CD14-positive monocyte (primary cell): ENCODE measurements around the gene VWA5B1. TPM values are rescaled to one million over a fixed set of nuclear protein-coding genes. Genes with fewer than 3 reads are reported as not detected.

Experiments
- DNase-seq, 3 donors: peaks; one replicate each; pipeline ENCODE4 v3.0.0-alpha.2; 2011 to 2022
- H2AFZ ChIP-seq: 2 replicates; pipeline ENCODE4 v1.6.0; 2012; ENCODE audit warnings: mild to moderate bottlenecking, low read depth, low read length, inconsistent platforms; ENCODE audit not compliant: insufficient read depth, poor library complexity, severe bottlenecking
- H3K27ac ChIP-seq, 2 donors: 1 replicate in 1 of 2; 2 replicates in 1 of 2; pipeline ENCODE4 v1.5.1; 2012 to 2013; ENCODE audit warnings: low read length in 2 of 2, control low read depth in 1 of 2, inconsistent platforms in 1 of 2, low read depth in 1 of 2, mild to moderate bottlenecking in 1 of 2
- H3K27me3 ChIP-seq, 2 donors: one replicate each; pipeline versions ENCODE4 v1.6.0 to v1.6.1; 2011 to 2013; ENCODE audit warnings: low read length in 2 of 2; ENCODE audit not compliant: control insufficient read depth in 2 of 2, insufficient read depth in 2 of 2
- H3K36me3 ChIP-seq, 2 donors: replicated peaks in 1 of 2; 1 replicate in 1 of 2; 2 replicates in 1 of 2; pipeline versions ENCODE4 v1.5.1 to v1.6.1; 2012 to 2013; ENCODE audit warnings: low read length in 2 of 2, control low read depth in 1 of 2, inconsistent platforms in 1 of 2, mild to moderate bottlenecking in 1 of 2; ENCODE audit not compliant: insufficient read depth in 2 of 2, control insufficient read depth in 1 of 2
- H3K4me1 ChIP-seq, 2 donors: 1 replicate in 1 of 2; 2 replicates in 1 of 2; pipeline versions ENCODE4 v1.5.1 to v1.6.1; 2012 to 2013; ENCODE audit warnings: low read length in 2 of 2, control low read depth in 1 of 2, inconsistent platforms in 1 of 2, mild to moderate bottlenecking in 1 of 2, moderate library complexity in 1 of 2; ENCODE audit not compliant: insufficient read depth in 2 of 2, control insufficient read depth in 1 of 2
- H3K4me2 ChIP-seq: replicated peaks from 2 replicates; pipeline ENCODE3; 2012; ENCODE audit warnings: low read length, moderate library complexity, mild to moderate bottlenecking; ENCODE audit not compliant: poor library complexity, severe bottlenecking; ENCODE audit errors: extremely low read depth
- H3K4me3 ChIP-seq, 3 experiments: fragments of 200-600 bp in 1 of 3; sonication (generic) in 1 of 3; replicated peaks in 1 of 3; 1 replicate in 2 of 3; 2 replicates in 1 of 3; pipeline ENCODE4 v1.5.1; 2011 to 2013; ENCODE audit warnings: low read length in 3 of 3, mild to moderate bottlenecking in 3 of 3, control low read depth in 2 of 3, low read depth in 2 of 3, inconsistent platforms in 1 of 3, moderate library complexity in 1 of 3
- H3K79me2 ChIP-seq: 2 replicates; pipeline ENCODE4 v1.6.0; 2012; ENCODE audit warnings: mild to moderate bottlenecking, control low read depth, inconsistent platforms, low read length, moderate library complexity; ENCODE audit not compliant: insufficient read depth
- H3K9ac ChIP-seq: 2 replicates; pipeline ENCODE4 v1.6.0; 2017; ENCODE audit warnings: low read length, mild to moderate bottlenecking; ENCODE audit not compliant: insufficient read depth, poor library complexity, severe bottlenecking
- H3K9me3 ChIP-seq, 2 donors: replicated peaks in 1 of 2; 1 replicate in 1 of 2; 2 replicates in 1 of 2; pipeline versions ENCODE4 v1.5.1 to v1.6.1; 2012 to 2013; ENCODE audit warnings: low read length in 2 of 2, control low read depth in 1 of 2; ENCODE audit not compliant: control insufficient read depth in 1 of 2, insufficient read depth in 1 of 2
- H4K20me1 ChIP-seq: 2 replicates; pipeline ENCODE4 v1.6.0; 2012; ENCODE audit warnings: mild to moderate bottlenecking, low read length, control low read depth, moderate library complexity; ENCODE audit not compliant: insufficient read depth
- H3K27ac Mint-ChIP-seq, 7 donors: one replicate each; pipeline ENCODE4 v1.8.0; 2020; ENCODE audit warnings: mild to moderate bottlenecking in 7 of 7, mixed read lengths in 7 of 7, moderate library complexity in 6 of 7, inconsistent platforms in 2 of 7
- H3K27me3 Mint-ChIP-seq, 3 donors: one replicate each; pipeline ENCODE4 v1.8.0; 2021 to 2022; ENCODE audit warnings: low read depth in 3 of 3, mild to moderate bottlenecking in 3 of 3, mixed read lengths in 3 of 3, moderate library complexity in 3 of 3, inconsistent platforms in 1 of 3
- H3K36me3 Mint-ChIP-seq, 2 donors: one replicate each; pipeline ENCODE4 v1.8.0; 2020; ENCODE audit warnings: mixed read lengths in 2 of 2, inconsistent platforms in 1 of 2, mild to moderate bottlenecking in 1 of 2
- H3K4me1 Mint-ChIP-seq: one replicate; pipeline ENCODE4 v1.8.0; 2020; ENCODE audit warnings: mild to moderate bottlenecking, mixed read lengths
- H3K4me3 Mint-ChIP-seq, 2 donors: one replicate each; pipeline ENCODE4 v1.8.0; 2020; ENCODE audit warnings: mild to moderate bottlenecking in 2 of 2, mixed read lengths in 2 of 2, moderate library complexity in 1 of 2
- H3K9me3 Mint-ChIP-seq, 7 donors: one replicate each; pipeline ENCODE4 v1.8.0; 2020 to 2022; ENCODE audit warnings: mixed read lengths in 7 of 7, mild to moderate bottlenecking in 6 of 7, moderate library complexity in 6 of 7, inconsistent platforms in 2 of 7
- WGBS: methylation state at CpG from one replicate; pipeline ENCODE4 v1.1.5; 2013; ENCODE audit warnings: missing lambda C conversion rate; ENCODE audit not compliant: insufficient coverage; 5-methylcytosine and 5-hydroxymethylcytosine counted together
- intact Hi-C, 2 donors: fragments of 100-400 bp; cut with micrococcal nuclease; formaldehyde crosslinking; loops; one replicate each; pipeline versions ENCODE4 v1.15.0 to v1.15.1; 2023
- polyA plus RNA-seq, 3 donors: library from polyadenylated mRNA; depleted of rRNA in 1 of 3; unstranded in 2 of 3; stranded (reverse) in 1 of 3; fragments of 300-500 nt in 2 of 3; fragments of >200 nt in 1 of 3; fragmentation: Illumina TruSeq in 2 of 3; gene quantifications; 1 replicate in 2 of 3; 2 replicates in 1 of 3; pipeline ENCODE4 v1.2.3, GENCODE V29; 2012 to 2021
- TF ChIP-seq, protein P1 (sequence below): fragments of 200-600 bp; IDR thresholded peaks from one replicate; pipeline ENCODE4 v1.8.0; 2022; ENCODE audit warnings: antibody characterized with exemption, mild to moderate bottlenecking

The VWA5B1 gene
- polyA plus RNA-seq, 3 donors, result not detected

DNA sequence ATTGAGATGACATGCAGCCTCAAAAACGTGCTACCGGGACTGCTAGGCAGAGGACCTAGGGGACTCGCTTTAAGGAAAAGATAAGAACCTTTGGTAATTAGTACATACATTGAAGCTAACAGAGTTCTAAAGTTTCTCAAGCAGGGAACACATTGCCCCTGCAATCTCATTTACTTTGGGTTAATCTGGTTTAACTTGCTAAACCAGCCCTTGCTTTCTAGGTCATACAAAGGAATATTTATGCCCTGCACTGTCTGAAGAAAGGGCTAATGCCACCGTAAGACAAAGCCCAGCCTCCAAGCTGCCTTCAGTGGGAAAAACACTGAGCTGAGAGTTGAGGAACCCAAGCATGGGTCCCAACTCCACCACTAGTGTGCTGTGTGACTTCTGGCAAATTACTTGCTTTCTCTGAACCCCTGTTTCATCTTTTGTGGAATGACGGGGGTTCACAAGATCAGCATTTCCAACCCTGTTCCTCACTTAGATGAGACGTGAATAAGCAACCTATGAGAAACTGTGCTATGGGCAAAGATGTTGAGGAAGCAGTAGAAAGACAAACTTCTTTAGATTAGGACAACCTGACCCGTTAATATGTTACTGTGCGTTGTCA is 66.3 kb downstream of the VWA5B1 start:
- H3K27me3 Mint-ChIP-seq, result peaks cover 7 to 18% (median 15%) of the 10 kb centered on the region in 3 donors
- no peaks in the 10 kb centered on the region for H3K36me3 Mint-ChIP-seq
- H3K27ac ChIP-seq, result no peak overlapping the region
- no peak overlapping the region for H3K4me3 ChIP-seq
- no peak overlapping the region for H3K4me3 Mint-ChIP-seq
- no peak overlapping the region for H2AFZ ChIP-seq
- intact Hi-C loops, result no loop called here
- H3K27me3 ChIP-seq, result peaks cover 0 to 2% of the 10 kb centered on the region in 2 donors
- TF ChIP-seq, protein P1, sequence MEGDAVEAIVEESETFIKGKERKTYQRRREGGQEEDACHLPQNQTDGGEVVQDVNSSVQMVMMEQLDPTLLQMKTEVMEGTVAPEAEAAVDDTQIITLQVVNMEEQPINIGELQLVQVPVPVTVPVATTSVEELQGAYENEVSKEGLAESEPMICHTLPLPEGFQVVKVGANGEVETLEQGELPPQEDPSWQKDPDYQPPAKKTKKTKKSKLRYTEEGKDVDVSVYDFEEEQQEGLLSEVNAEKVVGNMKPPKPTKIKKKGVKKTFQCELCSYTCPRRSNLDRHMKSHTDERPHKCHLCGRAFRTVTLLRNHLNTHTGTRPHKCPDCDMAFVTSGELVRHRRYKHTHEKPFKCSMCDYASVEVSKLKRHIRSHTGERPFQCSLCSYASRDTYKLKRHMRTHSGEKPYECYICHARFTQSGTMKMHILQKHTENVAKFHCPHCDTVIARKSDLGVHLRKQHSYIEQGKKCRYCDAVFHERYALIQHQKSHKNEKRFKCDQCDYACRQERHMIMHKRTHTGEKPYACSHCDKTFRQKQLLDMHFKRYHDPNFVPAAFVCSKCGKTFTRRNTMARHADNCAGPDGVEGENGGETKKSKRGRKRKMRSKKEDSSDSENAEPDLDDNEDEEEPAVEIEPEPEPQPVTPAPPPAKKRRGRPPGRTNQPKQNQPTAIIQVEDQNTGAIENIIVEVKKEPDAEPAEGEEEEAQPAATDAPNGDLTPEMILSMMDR, result no peak
- no peaks in the 10 kb centered on the region for H3K9me3 ChIP-seq
- no peaks in the 10 kb centered on the region for H3K79me2 ChIP-seq
- WGBS, result 78% methylated on average over 6 of the region's 8 CpGs
- no peak overlapping the region for H3K4me2 ChIP-seq
- no peak overlapping the region for H3K9ac ChIP-seq
- DNase-seq, result no peak
- H3K4me1 ChIP-seq, result no peaks in the 10 kb centered on the region
- no peaks in the 10 kb centered on the region for H3K4me1 Mint-ChIP-seq
- H3K36me3 ChIP-seq, result no peaks in the 10 kb centered on the region
- no peak overlapping the region for H3K27ac Mint-ChIP-seq
- no peaks in the 10 kb centered on the region for H4K20me1 ChIP-seq
- peaks cover 0 to 5% (median under 1%) of the 10 kb centered on the region in 7 donors for H3K9me3 Mint-ChIP-seq

GRCh38 chr1:20357796-20358195 is 67.1 kb downstream of the VWA5B1 start:
- intact Hi-C loops, result no loop called here
- peaks cover 0 to 9% of the 10 kb centered on the region in 2 donors for H3K27me3 ChIP-seq
- H4K20me1 ChIP-seq, result no peaks in the 10 kb centered on the region
- no peak overlapping the region for H3K4me3 ChIP-seq
- no peak for DNase-seq
- H3K9me3 ChIP-seq, result no peaks in the 10 kb centered on the region
- H3K79me2 ChIP-seq, result no peaks in the 10 kb centered on the region
- H3K27ac ChIP-seq, result no peak overlapping the region
- peaks cover 10 to 21% (median 18%) of the 10 kb centered on the region in 3 donors for H3K27me3 Mint-ChIP-seq
- H3K4me2 ChIP-seq, result no peak overlapping the region
- H3K36me3 Mint-ChIP-seq, result no peaks in the 10 kb centered on the region
- H3K4me1 Mint-ChIP-seq, result no peaks in the 10 kb centered on the region
- H3K36me3 ChIP-seq, result no peaks in the 10 kb centered on the region
- H3K4me1 ChIP-seq, result no peaks in the 10 kb centered on the region
- 90% methylated on average over 6 of the region's 8 CpGs for WGBS
- H3K27ac Mint-ChIP-seq, result no peak overlapping the region
- no peak overlapping the region for H3K4me3 Mint-ChIP-seq
- H3K9ac ChIP-seq, result no peak overlapping the region
- peaks cover 0 to 7% (median 2%) of the 10 kb centered on the region in 7 donors for H3K9me3 Mint-ChIP-seq
- TF ChIP-seq, protein P1, result no peak
- H2AFZ ChIP-seq, result no peak overlapping the region
